HepG2 (cell line): ENCODE measurements around the gene SERPINF2. TPM values are rescaled to one million over a fixed set of nuclear protein-coding genes. Genes with fewer than 3 reads are reported as not detected.

Experiments
- ATAC-seq: fragments of 200-7000 bp; cut with Tn5 transposase; 3 replicates; pipeline ENCODE4 v1.9.1; 2020; ENCODE audit warnings: mild to moderate bottlenecking, moderate library complexity
- BruUV-seq: library from RNA; stranded (reverse); fragments of 400-500 nt; replicated peaks from 2 replicates; lab custom pipeline; 2021; lab: Mats Ljungman, UMichigan
- CTCF ChIA-PET: fragments of 300-600 bp; formaldehyde crosslinking; extraction: SDS; loops from one replicate; lab custom pipeline; 2021; ENCODE audit warnings: low total read pairs, inconsistent platforms, low intra/inter-chr PET ratio; lab: Yijun Ruan, JAX
- POLR2A ChIA-PET: fragments of 350-600 bp; sonication (Branson Sonifier 250); formaldehyde crosslinking; loops from one replicate; lab custom pipeline; 2020; ENCODE audit warnings: antibody characterized with exemption, inconsistent platforms; lab: Yijun Ruan, JAX
- DNase-seq: peaks from one replicate; pipeline ENCODE4 v3.0.0-alpha.2; 2015; ENCODE audit warnings: low spot score
- FAIRE-seq: peaks from 3 replicates; lab custom pipeline; 2011; peaks lifted over from hg19 to GRCh38; lab: Jason Lieb, UNC
- H2AFZ ChIP-seq: one replicate; pipeline ENCODE4 v1.6.1; 2011; ENCODE audit warnings: low read length, inconsistent platforms
- H3K27ac ChIP-seq: fragments of 300-600 bp; 3 replicates; pipeline ENCODE4 v1.8.0; 2011; ENCODE audit warnings: mixed run types, mild to moderate bottlenecking, mixed read lengths, low read length, inconsistent platforms; ENCODE audit not compliant: insufficient read depth; ENCODE audit errors: extremely low read length
- H3K27me3 ChIP-seq, 2 experiments: fragments of 200-600 bp in 1 of 2; 2 replicates in 1 of 2; 3 replicates in 1 of 2; pipeline versions ENCODE4 v1.6.0 to v1.8.0; 2011; ENCODE audit warnings: low read length in 2 of 2, mild to moderate bottlenecking in 2 of 2, moderate library complexity in 2 of 2, inconsistent platforms in 1 of 2; ENCODE audit not compliant: insufficient read depth in 2 of 2, control insufficient read depth in 1 of 2
- H3K36me3 ChIP-seq, 2 experiments: fragments of 200-600 bp in 1 of 2; replicated peaks in 1 of 2; 2 replicates in 1 of 2; 3 replicates in 1 of 2; pipeline versions ENCODE4 v1.5.1 to v1.8.0; 2011; ENCODE audit warnings: low read length in 2 of 2, inconsistent platforms in 1 of 2; ENCODE audit not compliant: insufficient read depth in 2 of 2, control insufficient read depth in 1 of 2
- H3K4me1 ChIP-seq: 2 replicates; pipeline ENCODE4 v1.5.1; 2012; ENCODE audit warnings: low read length, inconsistent platforms; ENCODE audit not compliant: insufficient read depth
- H3K4me2 ChIP-seq: 2 replicates; pipeline ENCODE4 v1.6.0; 2011; ENCODE audit warnings: low read depth, low read length, inconsistent platforms
- H3K4me3 ChIP-seq, 3 experiments: fragments of 200-600 bp in 1 of 3; sonication (generic), shearing (Covaris generic) in 1 of 3; replicated peaks in 1 of 3; 2 replicates each; pipeline ENCODE4 v1.5.1; 2011 to 2016; ENCODE audit warnings: low read length in 3 of 3, inconsistent platforms in 2 of 3, low read depth in 2 of 3, mild to moderate bottlenecking in 2 of 3, control low read depth in 1 of 3, mixed read lengths in 1 of 3; ENCODE audit not compliant: insufficient read depth in 1 of 3
- H3K79me2 ChIP-seq: one replicate; pipeline ENCODE4 v1.6.1; 2011; ENCODE audit warnings: low read length, inconsistent platforms; ENCODE audit not compliant: insufficient read depth
- H3K9ac ChIP-seq: 2 replicates; pipeline ENCODE4 v1.6.0; 2011; ENCODE audit warnings: mild to moderate bottlenecking, low read depth, low read length, inconsistent platforms; ENCODE audit not compliant: insufficient read depth
- H3K9me3 ChIP-seq: 2 replicates; pipeline ENCODE4 v1.5.1; 2012; ENCODE audit warnings: mild to moderate bottlenecking, low read length
- H4K20me1 ChIP-seq: 2 replicates; pipeline ENCODE4 v1.6.0; 2011; ENCODE audit warnings: inconsistent platforms, mild to moderate bottlenecking, low read length, moderate library complexity; ENCODE audit not compliant: insufficient read depth
- CHD4 ChIP-seq: fragments of 200-600 bp; sonication (generic); IDR thresholded peaks from 2 replicates; pipeline ENCODE4 v1.7.0; 2017; ENCODE audit warnings: mild to moderate bottlenecking, low read length, borderline replicate concordance
- DNMT3B ChIP-seq: conservative IDR thresholded peaks from 2 replicates; pipeline ENCODE4 v1.6.1; 2016; ENCODE audit warnings: missing biosample characterization, control low read depth
- MAFG ChIP-seq: sonication (generic); formaldehyde crosslinking; IDR thresholded peaks from 2 replicates; pipeline ENCODE4 v1.5.1; 2020; ENCODE audit warnings: mild to moderate bottlenecking, missing genetic modification reagents
- PAF1 ChIP-seq: IDR thresholded peaks from 2 replicates; pipeline ENCODE4 v1.6.1; 2016; ENCODE audit warnings: missing genetic modification reagents, missing compliant biosample characterization
- POLR2AphosphoS2 ChIP-seq: IDR thresholded peaks from 2 replicates; pipeline ENCODE4 v1.6.1; 2011; ENCODE audit warnings: low read depth, low read length, improper control_type of control experiment
- REXO4 ChIP-seq: sonication (generic); formaldehyde crosslinking; IDR thresholded peaks from 2 replicates; pipeline ENCODE4 v1.8.0; 2022; ENCODE audit warnings: missing genetic modification reagents, mild to moderate bottlenecking, borderline replicate concordance
- RFXAP ChIP-seq: sonication (generic); formaldehyde crosslinking; IDR thresholded peaks from 2 replicates; pipeline ENCODE4 v1.4.0; 2020; ENCODE audit warnings: missing genetic modification reagents, borderline replicate concordance
- RXRA ChIP-seq: sonication (generic); formaldehyde crosslinking; IDR thresholded peaks from 2 replicates; pipeline ENCODE4 v1.5.1; 2020; ENCODE audit warnings: missing genetic modification reagents
- SOX13 ChIP-seq, 3 experiments: fragments of 450-650 bp in 1 of 3; sonication (generic) in 1 of 3; formaldehyde crosslinking in 1 of 3; IDR thresholded peaks in 2 of 3; conservative IDR thresholded peaks in 1 of 3; 2 replicates each; pipeline versions ENCODE4 v1.5.0 to v1.6.1; 2016 to 2020; ENCODE audit warnings: antibody characterized with exemption in 1 of 3, mild to moderate bottlenecking in 1 of 3, missing compliant biosample characterization in 1 of 3, missing genetic modification reagents in 1 of 3, moderate library complexity in 1 of 3
- ZNF33A ChIP-seq: sonication (generic); formaldehyde crosslinking; IDR thresholded peaks from 2 replicates; pipeline ENCODE4 v1.5.1; 2020; ENCODE audit warnings: missing genetic modification reagents, mild to moderate bottlenecking, moderate library complexity, borderline replicate concordance
- ZNF607 ChIP-seq: sonication (generic); formaldehyde crosslinking; IDR thresholded peaks from 2 replicates; pipeline ENCODE4 v1.5.1; 2020; ENCODE audit warnings: missing genetic modification reagents, mild to moderate bottlenecking, borderline replicate concordance
- WGBS: methylation state at CpG from one replicate; pipeline ENCODE4 v1.1.6; 2017; ENCODE audit warnings: low lambda C conversion rate; 5-methylcytosine and 5-hydroxymethylcytosine counted together
- in situ Hi-C: cut with HindIII; loops from 2 replicates; pipeline ENCODE4 v1.10.0; 2017; ENCODE audit warnings: low pct_unique_long_range_greater_than_20kb; ENCODE audit not compliant: extremely low pct_ligation_motif_present
- intact Hi-C: fragments of 100-400 bp; cut with micrococcal nuclease; formaldehyde crosslinking; loops from one replicate; pipeline ENCODE4 v1.10.0; 2022; ENCODE audit not compliant: unreplicated experiment
- polyA plus RNA-seq, 8 experiments: library from polyadenylated mRNA; depleted of rRNA in 3 of 8; stranded (reverse) in 7 of 8; unstranded in 1 of 8; fragments of >200 nt; fragmentation: Illumina TruSeq in 4 of 8; extraction: Trizol in 4 of 8; gene quantifications; 2 replicates each; pipeline versions ENCODE4 v1.2.1 to v1.2.3, GENCODE V29; 2011 to 2016; ENCODE audit warnings: low read depth in 4 of 8, missing spikeins in 1 of 8, mixed read lengths in 1 of 8; ENCODE audit not compliant: insufficient read depth in 1 of 8
- total RNA-seq, 5 experiments: library from RNA; depleted of rRNA; stranded (reverse); fragments of >200 nt; fragmentation: Illumina TruSeq; extraction: Trizol; gene quantifications; 2 replicates each; pipeline ENCODE4 v1.2.3, GENCODE V29; 2016; ENCODE audit warnings: low read depth in 1 of 5
- TF ChIP-seq, protein P1 (sequence below): sonication (generic); formaldehyde crosslinking; IDR thresholded peaks from 2 replicates; pipeline ENCODE4 v1.4.0; 2020; ENCODE audit warnings: missing genetic modification reagents

SERPINF2 gene
- total and polyA plus RNA-seq, 2 of the 13 experiments (the other 11 are each of a cell fraction or from before 2014, with no cell fraction given), result 309 to 548 TPM

- BruUV-seq, result no TSS peak
- intact Hi-C loops, result loop anchor here (10.0 kb wide), 1 partner anchor 153 kb away; no protein-coding TSS in a partner anchor
Observed at GRCh38 chr17:1711804-1712203, 30.9 kb upstream of the SERPINF2 start.

DNA sequence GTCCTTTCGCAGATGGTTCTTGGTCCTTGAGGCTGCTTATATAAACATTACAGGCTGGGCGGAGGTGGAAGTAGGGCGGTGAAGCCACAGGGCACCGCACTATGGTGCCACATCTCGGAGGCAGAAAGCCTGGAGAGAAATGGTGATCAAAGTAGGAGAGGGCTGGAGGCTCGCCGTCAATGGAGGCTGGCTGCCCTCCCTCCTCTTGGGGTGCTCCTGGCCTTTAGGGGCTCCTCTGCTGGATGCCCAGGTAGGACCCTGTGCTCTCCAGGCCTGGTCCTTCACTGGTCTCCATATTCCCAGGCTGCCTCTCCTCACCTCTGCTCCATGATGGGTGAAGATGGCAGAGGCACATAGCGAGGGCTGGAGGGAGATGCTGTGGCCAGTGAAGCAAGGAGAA, 30.4 kb upstream of the SERPINF2 start:
- no peaks in the 10 kb centered on the region; a peak in 1 of 5 replicates for H3K27me3 ChIP-seq
- FAIRE-seq (no peak), DNase-seq (no peak)
- H3K27ac ChIP-seq, result no peak overlapping the region
- H3K36me3 ChIP-seq, result peaks cover 6 to 19% of the 10 kb centered on the region in 2 experiments
- H3K79me2 ChIP-seq, result peaks cover 9% of the 10 kb centered on the region
- peaks cover 10% of the 10 kb centered on the region for H4K20me1 ChIP-seq
- WGBS, result 93% methylated on average over 8 of the region's 8 CpGs
- no peak overlapping the region for H3K4me2 ChIP-seq
- H3K4me3 ChIP-seq, result no peak overlapping the region
- no peak overlapping the region for H2AFZ ChIP-seq
- in situ Hi-C loops, result loop anchor here (25.0 kb wide), 1 partner anchor 325 kb away; the partner anchor contains the start of genes DPH1, OVCA2 and RTN4RL1
- TF ChIP-seq MAFG (CRISPR knock-in tag) (no peak), CHD4 (no peak), ZNF33A (CRISPR knock-in tag) (no peak), PAF1 (CRISPR knock-in tag) (no peak), DNMT3B (CRISPR knock-in tag) (no peak)
- TF ChIP-seq, protein P1, sequence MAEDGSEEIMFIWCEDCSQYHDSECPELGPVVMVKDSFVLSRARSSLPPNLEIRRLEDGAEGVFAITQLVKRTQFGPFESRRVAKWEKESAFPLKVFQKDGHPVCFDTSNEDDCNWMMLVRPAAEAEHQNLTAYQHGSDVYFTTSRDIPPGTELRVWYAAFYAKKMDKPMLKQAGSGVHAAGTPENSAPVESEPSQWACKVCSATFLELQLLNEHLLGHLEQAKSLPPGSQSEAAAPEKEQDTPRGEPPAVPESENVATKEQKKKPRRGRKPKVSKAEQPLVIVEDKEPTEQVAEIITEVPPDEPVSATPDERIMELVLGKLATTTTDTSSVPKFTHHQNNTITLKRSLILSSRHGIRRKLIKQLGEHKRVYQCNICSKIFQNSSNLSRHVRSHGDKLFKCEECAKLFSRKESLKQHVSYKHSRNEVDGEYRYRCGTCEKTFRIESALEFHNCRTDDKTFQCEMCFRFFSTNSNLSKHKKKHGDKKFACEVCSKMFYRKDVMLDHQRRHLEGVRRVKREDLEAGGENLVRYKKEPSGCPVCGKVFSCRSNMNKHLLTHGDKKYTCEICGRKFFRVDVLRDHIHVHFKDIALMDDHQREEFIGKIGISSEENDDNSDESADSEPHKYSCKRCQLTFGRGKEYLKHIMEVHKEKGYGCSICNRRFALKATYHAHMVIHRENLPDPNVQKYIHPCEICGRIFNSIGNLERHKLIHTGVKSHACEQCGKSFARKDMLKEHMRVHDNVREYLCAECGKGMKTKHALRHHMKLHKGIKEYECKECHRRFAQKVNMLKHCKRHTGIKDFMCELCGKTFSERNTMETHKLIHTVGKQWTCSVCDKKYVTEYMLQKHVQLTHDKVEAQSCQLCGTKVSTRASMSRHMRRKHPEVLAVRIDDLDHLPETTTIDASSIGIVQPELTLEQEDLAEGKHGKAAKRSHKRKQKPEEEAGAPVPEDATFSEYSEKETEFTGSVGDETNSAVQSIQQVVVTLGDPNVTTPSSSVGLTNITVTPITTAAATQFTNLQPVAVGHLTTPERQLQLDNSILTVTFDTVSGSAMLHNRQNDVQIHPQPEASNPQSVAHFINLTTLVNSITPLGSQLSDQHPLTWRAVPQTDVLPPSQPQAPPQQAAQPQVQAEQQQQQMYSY (CRISPR knock-in tag), result no peak
- TF ChIP-seq, all 625 proteins: peak for 0
- BruUV-seq, result no TSS peak
- intact Hi-C loops, result loop anchor here (10.0 kb wide), 1 partner anchor 153 kb away; no protein-coding TSS in a partner anchor
- H3K9me3 ChIP-seq, result no peaks in the 10 kb centered on the region
- H3K9ac ChIP-seq, result no peak overlapping the region
- ChIA-PET POLR2A (interaction anchor here (1.0 to 3.2 kb wide), 2 partner anchors 24 to 28 kb away, joined by 5 to 13 read pairs; partner anchors contain the start of gene PRPF8), CTCF (no interaction called here)
- no peak for ATAC-seq
- H3K4me1 ChIP-seq, result peaks cover 31% of the 10 kb centered on the region

More at GRCh38 chr17:1711804-1712203, 30.9 kb upstream of the SERPINF2 start:
- Histone ChIP-seq H3K4me1 (peaks cover 31% of the 10 kb centered on the region), H2AFZ (no peak overlapping the region), H3K27ac (no peak overlapping the region), H3K36me3 (peaks cover 6 to 19% of the 10 kb centered on the region in 2 experiments), H3K79me2 (peaks cover 9% of the 10 kb centered on the region), H3K27me3 (no peaks in the 10 kb centered on the region; a peak in 1 of 5 replicates), H3K4me3 (no peak overlapping the region), H3K9ac (no peak overlapping the region), H3K9me3 (no peaks in the 10 kb centered on the region), H4K20me1 (peaks cover 10% of the 10 kb centered on the region), H3K4me2 (no peak overlapping the region)
- DNase-seq (no peak), FAIRE-seq (no peak), ATAC-seq (no peak)
- WGBS, result 88% methylated on average over 4 of the region's 4 CpGs
- no peak for TF ChIP-seq ZNF607 (CRISPR knock-in tag)
- TF ChIP-seq RXRA, result no peak
- no peak for TF ChIP-seq RFXAP
- no peak for TF ChIP-seq SOX13 (IDR thresholded peaks at IDR 0.05)
- no peak for TF ChIP-seq SOX13 (CRISPR knock-in tag; conservative IDR thresholded peaks at IDR 0.05 in 1 of 2, IDR thresholded peaks at IDR 0.05 in 1 of 2)
- no peak for TF ChIP-seq REXO4 (CRISPR knock-in tag)
- TF ChIP-seq POLR2AphosphoS2, result 0 out of 2 replicates have a peak, but pooled peaks have one; percentile 60
- ChIA-PET POLR2A (no interaction called here), CTCF (no interaction called here)
- in situ Hi-C loops, result loop anchor here (25.0 kb wide), 1 partner anchor 325 kb away; the partner anchor contains the start of genes DPH1, OVCA2 and RTN4RL1
